Measurements from ENCODE around the gene NRARP. TPM values are rescaled to one million over a fixed set of nuclear protein-coding genes. Genes with fewer than 3 reads are reported as not detected.
A peak's percentile ranks its signal among the peaks of the same experiment; 100 is the strongest.

The NRARP gene
- polyA plus RNA-seq, 1 donor = 32.4 TPM

DNA sequence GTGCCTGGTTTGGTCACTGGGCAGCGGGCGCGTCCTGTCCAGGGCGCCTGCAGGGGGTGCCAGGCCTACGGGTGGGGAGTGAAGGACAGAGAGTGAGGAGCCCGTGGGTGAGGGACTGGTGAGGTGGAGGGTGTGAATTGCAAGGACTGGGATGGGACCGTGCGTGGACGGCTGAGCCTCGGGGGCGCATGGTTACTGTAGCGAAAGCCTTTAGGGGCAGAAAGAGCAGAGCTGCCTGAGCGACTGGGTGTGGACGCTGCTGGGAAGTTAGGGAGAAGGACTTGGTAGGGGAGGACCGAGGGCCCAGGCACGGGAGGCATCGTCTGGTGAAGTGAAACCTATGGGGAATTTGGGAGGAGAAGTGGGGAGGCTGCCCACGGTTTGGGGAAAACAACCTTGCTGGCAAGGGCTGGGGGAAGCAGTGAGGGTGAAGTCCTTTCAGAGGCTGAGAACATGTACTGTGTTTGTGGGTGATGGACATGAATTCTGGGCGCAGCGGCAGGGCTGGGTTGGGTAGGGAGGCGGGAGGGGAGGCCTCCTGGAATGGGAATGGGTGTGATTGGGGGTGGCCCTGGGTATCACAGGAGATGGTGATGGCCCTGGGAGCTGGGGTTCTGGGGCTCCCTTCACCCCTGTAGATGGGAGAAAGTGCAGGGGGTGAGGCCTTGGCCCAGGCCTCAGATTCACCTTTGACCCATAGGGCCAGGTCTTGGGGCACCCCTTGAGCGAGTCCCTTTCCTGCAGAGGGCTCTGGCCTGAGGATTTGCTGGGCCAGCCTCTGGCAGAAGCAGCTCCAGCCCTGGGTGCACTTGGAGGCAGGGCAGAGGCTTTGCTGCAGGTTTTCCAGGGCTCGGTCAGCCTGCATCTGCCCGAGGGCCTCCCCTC, 26.2 kb downstream of the NRARP start:
- peaks cover 34% of the 10 kb centered on the region for H3K36me3 ChIP-seq (ENCODE audit: control insufficient read depth, insufficient read depth, low read length)
- no peak for DNase-seq
- peak overlapping the region; percentile 71 for H3K27ac ChIP-seq (ENCODE audit: low read length)
- peaks cover 35% of the 10 kb centered on the region for H3K4me1 ChIP-seq (ENCODE audit: control insufficient read depth, insufficient read depth, low read length)
- no peak overlapping the region for H3K4me3 ChIP-seq (ENCODE audit: low read length)
- WGBS (ENCODE audit: insufficient coverage, low lambda C conversion rate) = 60% methylated on average over 2 of the region's 24 CpGs
- H3K27me3 ChIP-seq (ENCODE audit: control insufficient read depth, insufficient read depth, low read length) = peaks cover 20% of the 10 kb centered on the region
- H3K9me3 ChIP-seq (ENCODE audit: control insufficient read depth, low read depth, low read length) = peaks cover 28% of the 10 kb centered on the region

DNA sequence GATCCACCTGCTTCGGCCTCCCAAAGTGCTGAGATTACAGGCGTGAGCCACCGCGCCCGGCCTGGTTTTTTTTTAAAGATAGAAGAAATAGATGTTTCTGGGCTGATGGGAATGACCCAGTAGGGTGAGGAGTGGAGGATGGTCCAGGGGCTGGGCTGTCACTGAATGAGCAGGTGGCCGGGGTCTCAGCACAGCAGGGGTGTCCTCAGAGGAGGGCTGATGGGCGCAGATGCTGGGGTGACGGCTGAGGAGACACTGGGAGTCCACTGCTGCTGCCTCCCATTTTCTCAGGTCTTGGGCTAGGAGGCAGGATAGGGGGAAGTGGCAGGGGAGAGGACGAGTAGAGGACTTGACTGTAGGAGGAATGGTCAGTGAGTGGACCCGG, 26.9 kb downstream of the NRARP start:
- DNase-seq = no peak
- peaks cover 15% of the 10 kb centered on the region for H3K27me3 ChIP-seq (ENCODE audit: control insufficient read depth, insufficient read depth, low read length)
- H3K4me3 ChIP-seq (ENCODE audit: low read length) = no peak overlapping the region
- peaks cover 35% of the 10 kb centered on the region for H3K36me3 ChIP-seq (ENCODE audit: control insufficient read depth, insufficient read depth, low read length)
- WGBS (ENCODE audit: insufficient coverage, low lambda C conversion rate) = no CpG with 5 or more reads among the region's 10 CpGs
- no peak overlapping the region for H3K27ac ChIP-seq (ENCODE audit: low read length)
- H3K9me3 ChIP-seq (ENCODE audit: control insufficient read depth, low read depth, low read length) = peaks cover 22% of the 10 kb centered on the region
- peaks cover 29% of the 10 kb centered on the region for H3K4me1 ChIP-seq (ENCODE audit: control insufficient read depth, insufficient read depth, low read length)

DNA sequence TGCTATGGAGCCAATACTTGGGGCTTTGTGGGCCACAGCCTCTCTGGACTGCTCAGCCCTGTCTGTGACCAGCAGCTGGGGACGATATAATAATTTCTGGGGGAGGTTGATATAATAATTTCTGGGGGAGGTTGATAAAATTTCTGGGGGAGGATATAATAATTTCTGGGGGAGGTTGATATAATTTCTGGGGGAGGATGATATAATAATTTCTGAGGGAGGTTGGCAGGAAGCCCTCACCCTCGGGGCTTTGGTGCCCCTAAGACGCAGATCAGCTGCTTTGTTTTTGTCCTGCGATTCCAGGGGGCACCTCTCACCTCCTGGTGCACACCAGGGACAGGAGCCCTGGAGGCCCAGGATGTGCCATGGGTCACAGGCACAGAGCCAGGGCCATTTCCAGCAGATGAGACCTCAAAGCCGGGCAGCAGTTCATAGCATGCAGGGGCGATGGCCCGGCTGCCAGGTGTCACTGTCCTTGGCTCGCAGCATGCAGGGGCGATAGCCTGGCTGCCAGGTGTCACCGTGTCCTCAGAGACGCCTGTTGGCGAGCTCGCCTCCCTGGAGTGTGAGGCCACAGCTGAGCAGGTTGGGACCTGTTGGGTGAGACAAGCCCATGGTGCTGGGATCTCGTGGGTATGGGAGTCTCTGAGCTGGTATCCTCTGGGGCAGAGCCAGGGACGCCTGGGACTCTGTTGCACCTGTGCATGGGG, 28.3 kb downstream of the NRARP start:
- Histone ChIP-seq H3K4me1 (ENCODE audit: control insufficient read depth, insufficient read depth, low read length) (peaks cover 24% of the 10 kb centered on the region), H3K4me3 (ENCODE audit: low read length) (no peak overlapping the region), H3K27me3 (ENCODE audit: control insufficient read depth, insufficient read depth, low read length) (peaks cover 7% of the 10 kb centered on the region), H3K36me3 (ENCODE audit: control insufficient read depth, insufficient read depth, low read length) (peaks cover 43% of the 10 kb centered on the region), H3K27ac (ENCODE audit: low read length) (no peak overlapping the region), H3K9me3 (ENCODE audit: control insufficient read depth, low read depth, low read length) (peaks cover 16% of the 10 kb centered on the region)
- WGBS (ENCODE audit: insufficient coverage, low lambda C conversion rate) = no CpG with 5 or more reads among the region's 15 CpGs
- DNase-seq = no peak

DNA sequence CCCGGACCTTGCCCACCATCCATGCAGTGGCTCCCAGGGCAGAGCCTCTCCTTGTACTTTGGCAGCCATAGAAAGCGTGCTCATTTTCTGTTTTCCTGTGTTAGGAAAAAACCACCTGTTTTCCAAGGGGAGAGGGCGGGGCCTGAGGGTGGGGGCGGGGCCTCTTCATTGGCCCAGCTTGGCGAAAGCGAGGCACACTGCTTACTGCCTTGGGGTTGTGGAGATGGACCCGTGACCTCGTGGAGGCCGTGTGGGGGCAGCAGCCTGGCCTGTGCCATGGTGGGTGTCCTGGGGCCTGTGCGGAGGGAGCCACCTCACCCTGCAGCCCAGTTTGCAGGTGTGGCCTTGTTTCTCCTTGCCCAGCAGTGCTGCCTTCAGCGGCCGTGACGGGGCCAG, 29.0 kb downstream of the NRARP start:
- Histone ChIP-seq H3K4me3 (ENCODE audit: low read length) (no peak overlapping the region), H3K9me3 (ENCODE audit: control insufficient read depth, low read depth, low read length) (peaks cover 15% of the 10 kb centered on the region), H3K4me1 (ENCODE audit: control insufficient read depth, insufficient read depth, low read length) (peaks cover 24% of the 10 kb centered on the region), H3K27me3 (ENCODE audit: control insufficient read depth, insufficient read depth, low read length) (peaks cover 6% of the 10 kb centered on the region), H3K27ac (ENCODE audit: low read length) (no peak overlapping the region), H3K36me3 (ENCODE audit: control insufficient read depth, insufficient read depth, low read length) (peaks cover 48% of the 10 kb centered on the region)
- DNase-seq = peak in 1 of 2 donors; percentile 1
- WGBS (ENCODE audit: insufficient coverage, low lambda C conversion rate) = no CpG with 5 or more reads among the region's 13 CpGs

DNA sequence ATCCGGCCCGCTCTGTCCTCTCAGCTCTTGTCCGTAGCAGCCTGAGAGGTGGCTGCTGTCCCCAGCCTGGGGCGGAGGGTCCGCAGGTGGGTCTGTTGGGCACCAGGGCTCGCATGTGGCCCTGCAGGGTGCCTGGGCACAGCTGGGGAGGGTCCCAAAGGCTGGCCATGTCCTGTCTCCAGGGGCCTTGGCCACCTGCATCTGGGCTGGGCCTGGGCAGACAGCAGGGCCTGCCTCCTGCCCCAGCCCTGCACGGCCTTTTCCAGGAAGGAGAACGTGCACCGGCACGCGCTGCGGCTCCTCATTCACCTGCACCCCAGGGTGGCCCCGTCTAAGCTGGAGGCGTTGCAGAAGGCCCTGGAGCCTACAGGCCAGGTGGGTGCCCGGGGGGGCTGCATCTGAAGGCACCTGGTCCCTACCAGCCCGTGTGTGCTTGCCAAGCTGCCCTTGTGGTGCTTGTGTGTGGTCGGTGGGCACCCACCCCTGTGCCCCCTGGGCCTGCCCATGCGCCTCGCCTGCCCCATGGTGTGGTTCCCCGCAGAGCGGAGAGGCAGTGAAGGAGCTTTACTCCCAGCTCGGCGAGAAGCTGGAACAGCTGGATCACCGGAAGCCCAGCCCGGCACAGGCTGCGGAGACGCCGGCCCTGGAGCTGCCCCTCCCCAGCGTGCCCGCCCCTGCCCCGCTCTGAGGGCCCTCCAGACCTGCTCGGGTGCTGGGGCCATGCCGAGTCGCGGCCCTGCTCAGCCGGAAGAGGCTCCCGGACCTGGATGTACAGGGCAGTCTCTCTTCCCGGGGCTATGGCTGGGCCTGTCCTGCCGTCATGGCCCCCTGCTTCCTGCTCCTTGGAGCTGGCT, 29.6 kb downstream of the NRARP start:
- no peak overlapping the region for H3K27ac ChIP-seq (ENCODE audit: low read length)
- peaks cover 13% of the 10 kb centered on the region for H3K9me3 ChIP-seq (ENCODE audit: control insufficient read depth, low read depth, low read length)
- H3K36me3 ChIP-seq (ENCODE audit: control insufficient read depth, insufficient read depth, low read length) = peaks cover 53% of the 10 kb centered on the region
- no peak overlapping the region for H3K4me3 ChIP-seq (ENCODE audit: low read length)
- H3K27me3 ChIP-seq (ENCODE audit: control insufficient read depth, insufficient read depth, low read length) = peaks cover under 1% of the 10 kb centered on the region
- WGBS (ENCODE audit: insufficient coverage, low lambda C conversion rate) = no CpG with 5 or more reads among the region's 39 CpGs
- H3K4me1 ChIP-seq (ENCODE audit: control insufficient read depth, insufficient read depth, low read length) = peaks cover 24% of the 10 kb centered on the region
- DNase-seq = peak in 1 of 2 donors; percentile 1

DNA sequence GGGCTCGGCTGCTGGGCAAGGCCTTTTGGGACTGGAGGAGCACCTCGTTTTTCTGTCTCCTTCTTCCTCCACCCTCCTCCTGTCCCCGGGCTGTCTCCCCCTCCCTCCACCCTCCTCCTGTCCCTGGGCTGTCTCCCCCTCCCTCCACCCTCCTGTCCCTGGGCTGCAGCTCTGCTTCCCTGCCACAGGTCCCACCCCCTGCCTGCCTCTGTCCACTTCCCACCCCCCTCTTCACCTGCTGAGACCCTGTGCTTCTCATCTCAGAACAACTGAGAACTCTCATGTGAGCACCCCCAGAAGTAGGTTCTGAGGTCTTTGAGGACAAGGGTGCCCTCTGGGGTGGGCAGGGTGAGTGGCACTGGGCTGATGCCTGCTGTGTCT, 30.4 kb downstream of the NRARP start:
- no CpG with 5 or more reads among the region's 3 CpGs for WGBS (ENCODE audit: insufficient coverage, low lambda C conversion rate)
- DNase-seq = no peak
- Histone ChIP-seq H3K27me3 (ENCODE audit: control insufficient read depth, insufficient read depth, low read length) (no peaks in the 10 kb centered on the region), H3K4me1 (ENCODE audit: control insufficient read depth, insufficient read depth, low read length) (peaks cover 16% of the 10 kb centered on the region), H3K27ac (ENCODE audit: low read length) (no peak overlapping the region), H3K36me3 (ENCODE audit: control insufficient read depth, insufficient read depth, low read length) (peaks cover 59% of the 10 kb centered on the region), H3K4me3 (ENCODE audit: low read length) (no peak overlapping the region), H3K9me3 (ENCODE audit: control insufficient read depth, low read depth, low read length) (peaks cover 13% of the 10 kb centered on the region)

DNA sequence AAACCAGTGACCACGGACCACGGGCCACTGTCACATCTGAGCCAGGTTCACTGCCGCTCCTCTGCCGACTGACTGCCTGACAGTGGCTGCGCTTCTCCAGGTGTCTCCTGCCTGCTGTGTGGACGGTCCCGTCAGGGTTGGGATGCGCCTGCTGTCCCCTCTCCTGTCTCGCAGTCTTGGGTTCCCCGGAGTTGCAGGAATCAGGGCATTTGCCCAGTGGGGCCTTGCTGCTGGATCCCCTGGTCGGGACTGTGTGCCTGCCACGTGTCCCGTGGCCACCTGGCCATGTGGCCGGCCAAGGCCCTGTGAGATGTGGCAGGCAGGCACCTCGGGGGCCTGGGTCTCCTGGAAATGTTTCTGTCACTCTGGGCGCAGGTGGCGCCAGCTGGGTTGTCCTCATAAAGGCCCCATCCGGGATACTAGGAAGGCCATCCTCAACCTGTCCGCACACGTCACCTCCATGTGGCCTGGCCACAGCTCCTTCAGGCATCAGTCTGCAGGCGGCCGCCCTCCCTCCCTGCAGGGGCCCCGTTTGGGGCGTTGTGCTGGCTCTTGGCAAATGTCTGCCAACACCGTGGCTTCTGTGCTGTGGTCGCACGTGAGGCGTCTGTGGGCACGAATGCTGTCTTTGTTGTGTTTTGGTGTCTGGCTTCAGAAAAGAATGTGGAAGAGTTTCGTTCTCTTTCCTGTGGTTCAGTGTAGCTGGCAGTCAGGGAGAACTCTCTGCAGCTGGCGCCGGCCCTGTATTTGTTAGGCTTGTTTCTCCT, 31.0 kb downstream of the NRARP start:
- Histone ChIP-seq H3K4me1 (ENCODE audit: control insufficient read depth, insufficient read depth, low read length) (peaks cover 11% of the 10 kb centered on the region), H3K27me3 (ENCODE audit: control insufficient read depth, insufficient read depth, low read length) (no peaks in the 10 kb centered on the region), H3K27ac (ENCODE audit: low read length) (no peak overlapping the region), H3K36me3 (ENCODE audit: control insufficient read depth, insufficient read depth, low read length) (peaks cover 64% of the 10 kb centered on the region), H3K4me3 (ENCODE audit: low read length) (no peak overlapping the region), H3K9me3 (ENCODE audit: control insufficient read depth, low read depth, low read length) (peaks cover 11% of the 10 kb centered on the region)
- WGBS (ENCODE audit: insufficient coverage, low lambda C conversion rate) = no CpG with 5 or more reads among the region's 32 CpGs
- no peak for DNase-seq

DNA sequence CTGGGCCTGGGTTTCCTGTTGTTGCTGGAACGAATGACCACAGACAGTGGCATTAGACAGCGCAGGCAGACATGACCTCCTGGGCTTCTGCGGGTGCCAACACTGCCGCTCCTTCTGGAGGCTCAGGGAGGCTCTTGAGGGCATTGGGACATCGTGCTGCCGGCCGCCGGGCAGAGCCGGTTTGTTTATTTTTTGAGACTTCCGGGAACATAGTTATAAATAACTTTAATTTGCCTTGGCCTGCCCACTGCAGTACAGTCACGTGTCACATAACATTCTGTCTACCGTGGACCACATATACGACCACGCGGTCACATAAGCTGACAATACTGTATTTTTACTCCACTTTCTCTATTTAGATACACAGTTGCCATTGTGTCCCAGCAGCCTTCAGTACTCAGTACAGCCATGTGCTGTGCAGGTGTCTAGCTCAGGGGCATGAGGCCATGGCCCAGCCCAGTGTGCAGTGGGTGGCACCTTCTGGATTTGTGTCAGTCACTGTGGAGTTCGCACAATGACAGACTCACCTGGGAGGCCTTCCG, 32.8 kb downstream of the NRARP start:
- peaks cover under 1% of the 10 kb centered on the region for H3K4me1 ChIP-seq (ENCODE audit: control insufficient read depth, insufficient read depth, low read length)
- peaks cover 13% of the 10 kb centered on the region for H3K9me3 ChIP-seq (ENCODE audit: control insufficient read depth, low read depth, low read length)
- WGBS (ENCODE audit: insufficient coverage, low lambda C conversion rate) = no CpG with 5 or more reads among the region's 17 CpGs
- DNase-seq = no peak
- no peaks in the 10 kb centered on the region for H3K27me3 ChIP-seq (ENCODE audit: control insufficient read depth, insufficient read depth, low read length)
- no peak overlapping the region for H3K27ac ChIP-seq (ENCODE audit: low read length)
- H3K36me3 ChIP-seq (ENCODE audit: control insufficient read depth, insufficient read depth, low read length) = peaks cover 75% of the 10 kb centered on the region
- no peak overlapping the region for H3K4me3 ChIP-seq (ENCODE audit: low read length)

DNA sequence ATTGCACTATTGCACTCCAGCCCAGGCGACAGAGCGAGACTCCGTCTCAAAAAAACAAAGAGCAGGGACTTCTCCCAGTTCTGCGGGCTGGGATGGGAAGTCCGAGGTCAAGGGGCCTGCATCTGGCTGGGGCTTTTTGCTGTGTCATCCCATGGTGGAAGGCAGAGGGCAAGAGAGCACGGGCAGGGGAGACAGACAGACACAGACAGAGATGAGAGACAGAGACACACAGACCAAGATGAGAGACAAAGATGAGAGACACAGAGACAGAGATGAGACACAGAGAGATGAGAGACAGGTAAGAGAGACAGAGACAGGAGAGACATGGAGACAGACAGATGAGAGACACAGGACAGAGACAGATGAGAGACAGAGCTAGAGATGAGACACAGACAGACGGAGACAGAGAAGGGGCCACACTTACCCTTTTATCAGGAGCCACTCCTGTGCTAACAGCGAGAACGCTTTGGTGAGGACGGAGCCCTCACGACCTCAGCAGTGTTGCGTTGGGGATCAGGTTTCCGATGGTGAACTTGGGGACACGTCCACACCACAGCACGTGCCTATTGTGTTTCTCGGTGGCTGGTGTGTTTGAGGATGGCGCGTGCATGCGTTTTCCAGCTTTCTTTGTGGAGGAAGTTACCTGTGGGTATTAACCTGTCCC, 33.4 kb downstream of the NRARP start:
- H3K9me3 ChIP-seq (ENCODE audit: control insufficient read depth, low read depth, low read length) = peaks cover 13% of the 10 kb centered on the region
- 88% methylated on average over 1 of the region's 19 CpGs for WGBS (ENCODE audit: insufficient coverage, low lambda C conversion rate)
- no peaks in the 10 kb centered on the region for H3K27me3 ChIP-seq (ENCODE audit: control insufficient read depth, insufficient read depth, low read length)
- H3K27ac ChIP-seq (ENCODE audit: low read length) = no peak overlapping the region
- H3K36me3 ChIP-seq (ENCODE audit: control insufficient read depth, insufficient read depth, low read length) = peaks cover 75% of the 10 kb centered on the region
- DNase-seq = no peak
- H3K4me3 ChIP-seq (ENCODE audit: low read length) = no peak overlapping the region
- no peaks in the 10 kb centered on the region for H3K4me1 ChIP-seq (ENCODE audit: control insufficient read depth, insufficient read depth, low read length)
